Cardiac septum (tissue), 1 donor: ENCODE measurements around the gene TEX38. TPM values are rescaled to one million over a fixed set of nuclear protein-coding genes. Genes with fewer than 3 reads are reported as not detected.
A peak's percentile ranks its signal among the peaks of the same experiment; 100 is the strongest.
"Not testable (repeated sequence)": the region's sequence is repeated elsewhere in the genome, so short reads cannot be mapped to it uniquely, and the experiment has no call there.

Experiments
- DNase-seq: peaks from one replicate; pipeline ENCODE4 v3.0.0-alpha.2; 2020; ENCODE audit warnings: low spot score
- intact Hi-C: fragments of 100-400 bp; cut with DNase I; formaldehyde crosslinking; loops from one replicate; pipeline ENCODE4 v1.14.0; 2022
- total RNA-seq: library from RNA; stranded (reverse); fragmentation: NEBNext Ultra II Directional; extraction: Animal tissue kit (Norgen Biotek cat#: 25700); gene quantifications from one replicate; pipeline ENCODE4 v1.2.1, GENCODE V29; 2021
- donor health status: DM: no; HTN: no; CAD: no.

TEX38 gene
- total RNA-seq, 1 donor from 2014 or later, result 0.24 TPM

- DNase-seq, result no peak
- intact Hi-C loops, result no loop called here
These were observed 18.2 kb upstream of the TEX38 start for GRCh38 chr1:46653405-46653958.

- no peak for DNase-seq
- intact Hi-C loops, result no loop called here
These were observed 17.6 kb upstream of the TEX38 start for GRCh38 chr1:46654012-46654411.

- intact Hi-C loops, DNase-seq: not testable (repeated sequence)
These were observed 17.0 kb upstream of the TEX38 start for GRCh38 chr1:46654698-46655097.

- no peak for DNase-seq
- intact Hi-C loops, result no loop called here
These were observed 15.8 kb upstream of the TEX38 start for GRCh38 chr1:46655848-46656247.

GRCh38 chr1:46656643-46657042, 15.0 kb upstream of the TEX38 start:
- DNase-seq, result no peak
- intact Hi-C loops, result no loop called here

- intact Hi-C loops, result no loop called here
These were observed 13.9 kb upstream of the TEX38 start for GRCh38 chr1:46657775-46658174.

GRCh38 chr1:46659307-46659870, 12.3 kb upstream of the TEX38 start:
- intact Hi-C loops, result no loop called here
- DNase-seq, result no peak

More at GRCh38 chr1:46657775-46658174, 13.9 kb upstream of the TEX38 start:
- no peak for DNase-seq

GRCh38 chr1:46660116-46660515, 11.5 kb upstream of the TEX38 start:
- intact Hi-C loops, DNase-seq: not testable (repeated sequence)

GRCh38 chr1:46662919-46663318, 8.7 kb upstream of the TEX38 start:
- intact Hi-C loops, DNase-seq: not testable (repeated sequence)

- intact Hi-C loops, result loop anchor here (5.0 kb wide), 2 partner anchors 49 to 134 kb away; partner anchors contain the start of gene MOB3C
- no peak for DNase-seq
These were observed 5.7 kb upstream of the TEX38 start for GRCh38 chr1:46665983-46666382.

- peak; percentile 83 for DNase-seq
- intact Hi-C loops, result loop anchor here (5.0 kb wide), 2 partner anchors 51 to 136 kb away; partner anchors contain the start of gene MOB3C
These were observed 3.6 kb upstream of the TEX38 start, which contains the start of gene ATPAF1 for GRCh38 chr1:46667782-46668760. Gene ATPAF1 (minus strand): TSS chr1:46668364. CDS start chr1:46668322, 42 bp downstream.

- intact Hi-C loops, result no loop called here
- no peak for DNase-seq
These were observed 1.5 kb upstream of the TEX38 start for GRCh38 chr1:46670134-46670533.

GRCh38 chr1:46672696-46673095, 1.0 kb downstream of the TEX38 start:
- intact Hi-C loops, result no loop called here
- no peak for DNase-seq

- no peak for DNase-seq
- intact Hi-C loops, result no loop called here
These were observed 2.1 kb downstream of the TEX38 start for GRCh38 chr1:46673749-46674182.

GRCh38 chr1:46675549-46676314, 4.1 kb downstream of the TEX38 start:
- DNase-seq, result no peak
- intact Hi-C loops, result no loop called here

GRCh38 chr1:46676531-46676930, 4.9 kb downstream of the TEX38 start:
- intact Hi-C loops, result no loop called here
- DNase-seq, result no peak

GRCh38 chr1:46677339-46677738, 5.7 kb downstream of the TEX38 start:
- intact Hi-C loops, result no loop called here
- no peak for DNase-seq

GRCh38 chr1:46679789-46680573, 8.3 kb downstream of the TEX38 start:
- DNase-seq, result no peak
- intact Hi-C loops, result no loop called here
